ENCODE measurements around the gene BAZ2B. TPM values are rescaled to one million over a fixed set of nuclear protein-coding genes. Genes with fewer than 3 reads are reported as not detected.

Gene BAZ2B
- total and polyA plus RNA-seq, 10 donors = 5.6 to 158 (median 86.0) TPM

DNA sequence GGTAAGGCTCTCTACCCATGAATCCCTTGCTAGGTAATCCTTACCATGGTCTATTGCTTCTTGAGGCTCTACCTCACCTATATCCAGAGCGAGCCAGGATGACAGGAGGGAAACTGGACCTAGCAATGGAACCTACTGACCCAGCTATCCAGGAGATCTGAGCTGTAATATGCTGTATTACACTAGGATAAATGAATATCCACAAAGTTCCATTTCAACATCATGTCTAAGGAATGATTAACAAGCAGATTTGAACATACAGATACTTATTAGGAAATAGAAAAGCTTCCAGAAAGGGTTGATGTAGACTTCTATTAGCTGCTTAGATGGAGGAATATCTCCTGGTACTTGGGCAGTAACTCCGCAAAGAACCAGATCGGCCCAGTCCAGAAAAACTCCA is 110.1 kb downstream of the BAZ2B start:
- Histone ChIP-seq H3K36me3 (peaks cover 0 to 10% (median 0%) of the 10 kb centered on the region in 6 donors), H3K4me3 (no peak overlapping the region), H3K9me3 (peaks cover 0 to 9% (median 4%) of the 10 kb centered on the region in 8 donors), H3K4me1 (peaks cover 0 to 45% (median 7%) of the 10 kb centered on the region in 6 donors), H3K27me3 (replicated peaks in 1 of 7) (no peaks in the 10 kb centered on the region), H3K27ac (no peak overlapping the region)
- 86 to 97% (median 94%) methylated on average over 3 of the region's 3 CpGs for WGBS, 5 donors
- intact Hi-C loops (cut with DNase I; ENCODE audit: low total_unique reads) = no loop called here
- TF ChIP-seq CTCF (IDR thresholded peaks at IDR 0.05 in 8 of 11, conservative IDR thresholded peaks at IDR 0.05 in 3 of 11) (no peak), POLR2AphosphoS5 (IDR thresholded peaks at IDR 0.05) (no peak), POLR2A (IDR thresholded peaks at IDR 0.05) (no peak)
- no peak for DNase-seq

DNA sequence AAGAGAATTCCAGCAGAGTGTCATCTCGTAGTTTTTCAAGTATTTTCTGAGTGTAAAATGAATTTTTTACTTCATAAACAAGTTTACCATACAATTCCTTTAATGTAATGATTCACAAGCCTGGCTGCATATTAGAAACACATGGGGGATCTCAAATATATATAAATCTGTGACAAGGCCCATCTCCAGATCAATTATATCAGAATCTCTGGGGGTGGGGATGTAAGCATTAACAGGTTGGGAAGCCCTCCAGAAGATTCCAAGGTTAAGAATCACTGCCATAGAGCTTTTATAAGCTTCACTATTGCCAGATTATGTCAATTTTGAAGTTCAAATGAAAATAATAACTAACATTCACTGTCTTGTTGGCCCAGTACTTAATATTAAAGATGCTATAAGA is 111.2 kb downstream of the BAZ2B start:
- intact Hi-C loops (cut with DNase I; ENCODE audit: low total_unique reads) = no loop called here

DNA sequence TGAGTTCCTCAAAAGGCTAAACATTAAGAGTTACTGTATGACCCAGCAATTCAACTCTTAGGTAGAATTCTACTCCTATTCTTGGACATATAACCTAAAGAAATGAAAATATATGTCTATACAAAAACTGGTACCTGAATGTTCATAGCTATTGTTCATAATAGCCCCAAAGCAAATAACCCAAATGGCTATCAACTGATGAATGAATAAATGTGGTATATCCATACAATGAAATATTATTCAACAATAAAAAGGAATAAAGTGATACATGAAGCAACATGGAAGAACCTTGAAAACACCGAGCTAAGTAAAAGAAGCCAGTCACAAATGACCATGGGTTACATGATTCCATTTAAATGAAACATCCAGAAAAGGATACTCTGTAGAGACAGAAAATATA is 114.6 kb downstream of the BAZ2B start:
- 89 to 100% (median 98%) methylated on average over 1 of the region's 1 CpG for WGBS, 5 donors
- intact Hi-C loops (cut with DNase I; ENCODE audit: low total_unique reads) = no loop called here
- H3K9me3 ChIP-seq = peaks cover 0 to 24% (median 6%) of the 10 kb centered on the region in 8 donors
- TF ChIP-seq POLR2A (IDR thresholded peaks at IDR 0.05) = no peak
- TF ChIP-seq POLR2AphosphoS5 (IDR thresholded peaks at IDR 0.05) = no peak
- TF ChIP-seq CTCF (IDR thresholded peaks at IDR 0.05 in 8 of 11, conservative IDR thresholded peaks at IDR 0.05 in 3 of 11) = no peak
- H3K27me3 ChIP-seq (replicated peaks in 1 of 7) = no peaks in the 10 kb centered on the region
- H3K4me3 ChIP-seq = no peak overlapping the region
- H3K4me1 ChIP-seq = peaks cover 0 to 29% (median 13%) of the 10 kb centered on the region in 6 donors
- no peak overlapping the region for H3K27ac ChIP-seq
- DNase-seq = no peak
- H3K36me3 ChIP-seq = peaks cover 0 to 18% (median 0%) of the 10 kb centered on the region in 6 donors

More for the DNA sequence above, 111.2 kb downstream of the BAZ2B start:
- Histone ChIP-seq H3K27ac (no peak overlapping the region), H3K36me3 (peaks cover 0 to 15% (median 0%) of the 10 kb centered on the region in 6 donors), H3K4me1 (peaks cover 0 to 41% (median 7%) of the 10 kb centered on the region in 6 donors), H3K9me3 (peaks cover 0 to 14% (median 6%) of the 10 kb centered on the region in 8 donors), H3K27me3 (replicated peaks in 1 of 7) (no peaks in the 10 kb centered on the region), H3K4me3 (no peak overlapping the region)
- TF ChIP-seq CTCF (IDR thresholded peaks at IDR 0.05 in 8 of 11, conservative IDR thresholded peaks at IDR 0.05 in 3 of 11) (no peak), POLR2AphosphoS5 (IDR thresholded peaks at IDR 0.05) (no peak), POLR2A (IDR thresholded peaks at IDR 0.05) (no peak)
- WGBS, 5 donors = 86 to 100% (median 93%) methylated on average over 1 of the region's 1 CpG
- DNase-seq = no peak

GRCh38 chr2:159497847-159498246 is 118.5 kb downstream of the BAZ2B start:
- H3K9me3 ChIP-seq = peaks cover 0 to 24% (median 6%) of the 10 kb centered on the region in 8 donors
- peak overlapping the region; percentile 2 to 76 (median 72) for H3K27ac ChIP-seq
- no peaks in the 10 kb centered on the region for H3K27me3 ChIP-seq (replicated peaks in 1 of 7)
- no peak overlapping the region for H3K4me3 ChIP-seq
- peaks cover 0 to 18% (median 0%) of the 10 kb centered on the region in 6 donors for H3K36me3 ChIP-seq
- 62 to 78% (median 71%) methylated on average over 2 of the region's 2 CpGs for WGBS, 5 donors
- TF ChIP-seq POLR2A (IDR thresholded peaks at IDR 0.05) (no peak), CTCF (IDR thresholded peaks at IDR 0.05 in 8 of 11, conservative IDR thresholded peaks at IDR 0.05 in 3 of 11) (no peak), POLR2AphosphoS5 (IDR thresholded peaks at IDR 0.05) (no peak)
- no peak for DNase-seq
- intact Hi-C loops (cut with DNase I; ENCODE audit: low total_unique reads) = no loop called here
- H3K4me1 ChIP-seq = peaks cover 0 to 30% (median 13%) of the 10 kb centered on the region in 6 donors
